Testis (tissue), 3 donors: ENCODE results near the gene BTLA. TPM values are rescaled to one million over a fixed set of nuclear protein-coding genes. Genes with fewer than 3 reads are reported as not detected.

Source experiments
- DNase-seq: peaks from one replicate; pipeline ENCODE4 v3.0.0-alpha.2; 2019
- H3K27ac ChIP-seq, 2 donors: fragments of 200-600 bp; sonication (generic); one replicate each; pipeline ENCODE4 v1.5.1; 2019
- H3K27me3 ChIP-seq: fragments of 200-600 bp; sonication (generic); one replicate; pipeline ENCODE4 v1.5.1; 2019
- H3K36me3 ChIP-seq: fragments of 200-600 bp; sonication (generic); one replicate; pipeline ENCODE4 v1.5.1; 2017; ENCODE audit warnings: low read depth; ENCODE audit errors: missing control alignments
- H3K4me1 ChIP-seq: fragments of 200-600 bp; sonication (generic); one replicate; pipeline ENCODE4 v1.5.1; 2019
- H3K4me3 ChIP-seq, 2 donors: fragments of 200-600 bp; sonication (generic); one replicate each; pipeline ENCODE4 v1.5.1; 2017 to 2019
- H3K9me3 ChIP-seq: fragments of 200-600 bp; sonication (generic); one replicate; pipeline ENCODE4 v1.5.1; 2017
- CTCF ChIP-seq, 3 experiments: fragments of 450-650 bp in 2 of 3; fragments of 200-600 bp in 1 of 3; sonication (generic) in 1 of 3; IDR thresholded peaks; one replicate each; pipeline ENCODE4 v1.5.1; 2016 to 2019; ENCODE audit warnings: antibody characterized with exemption in 3 of 3, mild to moderate bottlenecking in 2 of 3, moderate library complexity in 1 of 3
- POLR2A ChIP-seq: fragments of 450-650 bp; IDR thresholded peaks from one replicate; pipeline ENCODE4 v1.6.1; 2017; ENCODE audit warnings: antibody characterized with exemption, mild to moderate bottlenecking, moderate library complexity
- WGBS, 2 donors: methylation state at CpG; one replicate each; pipeline ENCODE4 v1.1.5; 2018; 5-methylcytosine and 5-hydroxymethylcytosine counted together
- intact Hi-C: fragments of 100-400 bp; cut with DNase I; formaldehyde crosslinking; loops from one replicate; pipeline ENCODE4 v1.15.1; 2023; ENCODE audit warnings: low total_unique reads
- polyA plus RNA-seq: library from polyadenylated mRNA; stranded (reverse); fragments of 350-450 nt; fragmentation: Illumina TruSeq; extraction: RNeasy Lipid Tissue Mini Kit (QIAGEN cat#74804); gene quantifications from one replicate; pipeline ENCODE4 v1.2.3, GENCODE V29; 2014; ENCODE audit warnings: low read depth, low replicate concordance; ENCODE audit not compliant: insufficient read depth
- total RNA-seq, 2 donors: library from RNA; depleted of rRNA; stranded (reverse); fragments of >200 nt; gene quantifications; one replicate each; pipeline ENCODE4 v1.2.3, GENCODE V29; 2016

The BTLA gene
- total and polyA plus RNA-seq, 3 donors from 2014 or later: 0.50 to 1.4 (median 1.2) TPM

DNA sequence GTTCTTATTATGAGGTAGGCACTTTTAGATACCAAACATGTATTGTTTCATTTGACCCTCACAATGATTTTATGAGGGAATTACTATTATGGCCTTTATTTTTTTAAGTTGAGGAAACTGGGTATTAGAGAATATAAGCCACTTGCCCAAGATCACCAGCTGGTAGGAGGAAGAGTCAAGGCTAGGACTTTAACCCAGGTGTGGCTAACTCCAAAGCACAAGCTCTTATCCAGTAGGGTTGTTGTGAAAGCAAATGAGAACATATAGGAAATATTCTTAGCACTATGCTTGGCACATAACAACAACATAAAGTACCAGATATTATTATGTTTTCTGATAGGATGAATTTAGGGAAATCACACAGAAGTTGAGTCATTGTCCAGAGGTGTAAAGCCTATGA lies 7.9 kb downstream of the BTLA start:
- TF ChIP-seq CTCF (IDR thresholded peaks at IDR 0.05): no peak
- no peak for TF ChIP-seq POLR2A
- DNase-seq: no peak
- intact Hi-C loops: no loop called here
- no peaks in the 10 kb centered on the region for H3K27me3 ChIP-seq
- H3K4me3 ChIP-seq: no peak overlapping the region
- no peaks in the 10 kb centered on the region for H3K9me3 ChIP-seq
- no peaks in the 10 kb centered on the region for H3K36me3 ChIP-seq
- no peaks in the 10 kb centered on the region for H3K4me1 ChIP-seq
- no peak overlapping the region for H3K27ac ChIP-seq

DNA sequence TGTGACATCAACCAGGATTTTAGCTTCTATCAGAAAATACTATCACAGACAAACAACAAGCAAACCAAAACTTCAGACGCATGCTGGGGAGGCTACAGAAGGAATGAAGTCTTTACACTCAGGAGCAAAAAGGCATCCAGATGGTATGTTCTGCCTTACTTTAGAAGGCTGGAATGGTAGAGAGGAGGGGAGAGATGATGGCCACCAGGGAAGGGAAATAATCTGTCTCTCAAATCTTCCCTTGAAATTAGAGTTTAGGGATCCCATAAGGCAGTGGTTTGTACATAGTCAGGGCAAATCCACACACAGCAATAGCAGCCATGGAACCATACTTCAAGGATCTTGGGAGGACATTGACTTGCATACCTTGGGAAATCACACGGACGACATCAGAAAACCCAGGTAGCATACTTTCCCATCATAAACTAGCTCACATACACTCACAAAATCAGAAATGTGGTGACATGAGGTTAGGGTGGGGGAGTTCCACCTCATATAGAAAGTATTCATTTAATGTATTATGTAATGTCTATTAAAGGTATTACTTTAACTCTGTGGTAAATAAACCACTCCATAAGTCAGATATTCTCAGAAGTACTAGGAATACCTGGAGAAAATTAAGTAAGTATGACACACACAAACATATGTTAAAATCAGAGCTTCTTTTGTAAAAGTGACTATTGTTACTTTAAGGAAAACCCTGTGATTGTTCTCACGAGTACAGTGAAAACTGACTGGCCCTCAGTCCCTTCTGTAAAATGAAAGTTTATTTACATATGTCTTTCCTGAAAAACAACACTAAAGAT lies 9.4 kb downstream of the BTLA start:
- no peak for DNase-seq
- 80 to 82% methylated on average over 4 of the region's 4 CpGs for WGBS, 2 donors
- Histone ChIP-seq H3K27me3 (no peaks in the 10 kb centered on the region), H3K9me3 (no peaks in the 10 kb centered on the region), H3K4me3 (no peak overlapping the region), H3K4me1 (no peaks in the 10 kb centered on the region), H3K27ac (no peak overlapping the region), H3K36me3 (no peaks in the 10 kb centered on the region)
- intact Hi-C loops: no loop called here
- TF ChIP-seq CTCF (IDR thresholded peaks at IDR 0.05) (no peak), POLR2A (no peak)

GRCh38 chr3:112486811-112487505 lies 12.3 kb downstream of the BTLA start:
- Histone ChIP-seq H3K27ac (no peak overlapping the region), H3K36me3 (no peaks in the 10 kb centered on the region), H3K27me3 (no peaks in the 10 kb centered on the region), H3K4me1 (no peaks in the 10 kb centered on the region), H3K9me3 (no peaks in the 10 kb centered on the region), H3K4me3 (no peak overlapping the region)
- 81 to 82% methylated on average over 7 of the region's 7 CpGs for WGBS, 2 donors
- TF ChIP-seq POLR2A (no peak), CTCF (IDR thresholded peaks at IDR 0.05) (no peak)
- intact Hi-C loops: no loop called here
- DNase-seq: no peak

- no peaks in the 10 kb centered on the region for H3K4me1 ChIP-seq
- no peak for DNase-seq
- intact Hi-C loops: no loop called here
- H3K4me3 ChIP-seq: no peak overlapping the region
- WGBS, 2 donors: 91 to 96% methylated on average over 4 of the region's 4 CpGs
- TF ChIP-seq POLR2A (no peak), CTCF (IDR thresholded peaks at IDR 0.05) (no peak)
- no peaks in the 10 kb centered on the region for H3K27me3 ChIP-seq
- no peak overlapping the region for H3K27ac ChIP-seq
- no peaks in the 10 kb centered on the region for H3K9me3 ChIP-seq
- H3K36me3 ChIP-seq: no peaks in the 10 kb centered on the region
Measured at GRCh38 chr3:112484352-112484751, 14.9 kb downstream of the BTLA start.
